Mesothelial cell of epicardium (in vitro differentiated cells): ENCODE results near the gene SNX14. TPM values are rescaled to one million over a fixed set of nuclear protein-coding genes. Genes with fewer than 3 reads are reported as not detected.

Experiments
- DNase-seq, 2 experiments: peaks; one replicate each; pipeline ENCODE4 v3.0.0; 2021; ENCODE audit warnings: low spot score in 2 of 2; ENCODE audit not compliant: unreplicated experiment in 2 of 2
- H3K27ac Mint-ChIP-seq: 2 replicates; pipeline ENCODE4 v1.8.0; 2021; ENCODE audit warnings: mixed read lengths
- H3K27me3 Mint-ChIP-seq: 2 replicates; pipeline ENCODE4 v1.8.0; 2021; ENCODE audit warnings: low read depth, mixed read lengths
- H3K36me3 Mint-ChIP-seq: 2 replicates; pipeline ENCODE4 v1.8.0; 2021; ENCODE audit warnings: mixed read lengths
- H3K4me1 Mint-ChIP-seq: 2 replicates; pipeline ENCODE4 v1.8.0; 2021; ENCODE audit warnings: mixed read lengths
- H3K4me3 Mint-ChIP-seq: 2 replicates; pipeline ENCODE4 v1.8.0; 2021; ENCODE audit warnings: mild to moderate bottlenecking, moderate library complexity, mixed read lengths
- H3K9me3 Mint-ChIP-seq: 2 replicates; pipeline ENCODE4 v1.8.0; 2021; ENCODE audit warnings: mixed read lengths
- CTCF ChIP-seq: fragments of 200-600 bp; sonication (generic); IDR thresholded peaks from one replicate; pipeline ENCODE4 v1.5.0; 2021; ENCODE audit warnings: antibody characterized with exemption; ENCODE audit not compliant: unreplicated experiment
- total RNA-seq: library from RNA; stranded (reverse); gene quantifications from 3 replicates; pipeline ENCODE4 v1.2.1, GENCODE V29; 2021

Gene SNX14
- total RNA-seq, 1 donor from 2014 or later, result 73.3 TPM

DNA sequence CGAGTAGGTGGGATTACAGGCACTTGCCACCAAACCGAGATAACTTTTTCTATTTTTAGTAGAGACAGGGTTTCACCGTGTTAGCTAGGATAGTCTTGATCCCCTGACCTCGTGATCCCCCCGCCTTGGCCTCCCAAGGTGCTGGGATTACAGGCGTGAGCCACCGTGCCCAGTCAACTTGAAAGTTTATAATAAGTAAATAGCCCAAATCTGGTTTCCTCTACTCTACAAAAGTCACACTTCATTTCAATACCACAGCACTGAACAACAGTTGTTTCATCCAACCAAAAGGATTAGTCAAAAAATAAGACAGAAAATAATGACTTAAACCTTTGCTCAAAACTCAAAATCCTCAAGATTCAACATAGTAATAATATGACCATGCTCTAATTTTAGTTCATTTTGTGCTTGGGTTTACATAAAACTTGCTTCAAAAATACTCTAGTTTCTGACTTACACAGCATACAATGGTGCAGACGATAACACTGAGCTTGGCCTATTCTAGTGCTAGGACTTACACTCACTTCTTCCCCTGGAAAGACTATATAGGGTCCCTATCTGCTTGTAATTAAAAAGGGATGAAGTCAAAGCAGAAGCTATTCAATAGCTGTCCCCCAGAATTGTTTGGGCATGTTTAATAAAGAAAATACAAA, 87.1 kb downstream of the SNX14 start:
- peaks cover 17% of the 10 kb centered on the region for H3K36me3 Mint-ChIP-seq
- no peaks in the 10 kb centered on the region for H3K4me1 Mint-ChIP-seq
- no peaks in the 10 kb centered on the region for H3K27me3 Mint-ChIP-seq
- TF ChIP-seq CTCF, result no peak
- no peak overlapping the region for H3K27ac Mint-ChIP-seq
- H3K4me3 Mint-ChIP-seq, result no peak overlapping the region
- no peak for DNase-seq
- H3K9me3 Mint-ChIP-seq, result no peaks in the 10 kb centered on the region

GRCh38 chr6:85498596-85499258, 94.9 kb downstream of the SNX14 start:
- TF ChIP-seq CTCF, result no peak

GRCh38 chr6:85496856-85497255, 96.8 kb downstream of the SNX14 start:
- Mint-ChIP-seq H3K27me3 (no peaks in the 10 kb centered on the region), H3K4me1 (peaks cover 19% of the 10 kb centered on the region), H3K27ac (no peak overlapping the region), H3K9me3 (peaks cover 24% of the 10 kb centered on the region), H3K4me3 (no peak overlapping the region), H3K36me3 (peaks cover 16% of the 10 kb centered on the region)
- TF ChIP-seq CTCF, result no peak
- no peak for DNase-seq

More at GRCh38 chr6:85498596-85499258, 94.9 kb downstream of the SNX14 start:
- Mint-ChIP-seq H3K36me3 (peaks cover 16% of the 10 kb centered on the region), H3K4me1 (peaks cover 19% of the 10 kb centered on the region), H3K27me3 (no peaks in the 10 kb centered on the region), H3K27ac (no peak overlapping the region), H3K4me3 (no peak overlapping the region), H3K9me3 (peaks cover 24% of the 10 kb centered on the region)
- no peak for DNase-seq

GRCh38 chr6:85496009-85496579, 97.6 kb downstream of the SNX14 start:
- no peaks in the 10 kb centered on the region for H3K27me3 Mint-ChIP-seq
- H3K9me3 Mint-ChIP-seq, result peaks cover 24% of the 10 kb centered on the region
- no peak overlapping the region for H3K4me3 Mint-ChIP-seq
- H3K27ac Mint-ChIP-seq, result no peak overlapping the region
- no peak for DNase-seq
- peaks cover 16% of the 10 kb centered on the region for H3K36me3 Mint-ChIP-seq
- TF ChIP-seq CTCF, result no peak
- peaks cover 21% of the 10 kb centered on the region for H3K4me1 Mint-ChIP-seq

DNA sequence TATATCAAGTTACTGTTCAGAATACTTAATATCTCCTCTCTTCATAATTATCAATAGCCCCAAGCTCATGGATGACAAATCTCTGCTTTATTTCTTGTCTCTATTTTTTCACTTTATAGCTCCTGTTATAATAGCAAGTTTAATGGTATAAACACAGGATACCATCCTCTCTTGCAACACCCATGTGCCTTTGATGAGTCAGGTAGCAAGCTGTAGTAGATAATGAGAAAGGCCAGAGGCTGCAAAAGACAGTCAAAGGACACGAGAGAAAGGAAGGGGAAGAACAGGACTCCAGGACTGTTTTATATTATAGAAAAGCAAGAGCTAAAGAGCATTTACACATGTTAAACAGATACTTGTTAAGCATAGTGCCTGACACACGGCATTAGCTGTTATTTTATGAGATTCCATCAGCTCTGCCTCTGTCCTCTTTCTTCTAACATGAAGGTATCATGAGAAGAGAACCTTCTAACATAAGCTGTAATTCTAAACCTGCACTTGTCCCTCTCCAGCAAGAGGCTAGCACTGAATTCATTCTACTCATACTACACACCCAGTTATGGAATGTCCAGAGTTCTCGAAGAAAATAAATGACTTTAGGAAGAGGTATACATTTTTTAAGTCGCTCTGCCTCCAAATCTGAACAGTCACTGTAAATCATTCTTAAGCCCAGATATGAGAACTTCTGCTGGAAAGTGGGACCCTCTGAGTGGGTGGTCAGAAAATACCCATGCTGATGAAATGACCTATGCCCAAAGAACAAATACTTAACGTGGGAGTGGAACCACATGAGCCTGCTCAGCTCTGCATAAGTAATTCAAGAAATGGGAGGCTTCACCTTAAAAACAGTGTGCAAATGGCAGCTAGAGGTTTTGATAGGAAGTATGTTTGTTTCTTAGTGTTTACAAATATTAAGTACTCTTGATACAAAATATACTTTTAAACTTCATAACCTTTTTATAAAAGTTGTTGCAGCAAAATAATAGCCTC, 98.8 kb downstream of the SNX14 start:
- peaks cover 24% of the 10 kb centered on the region for H3K4me1 Mint-ChIP-seq
- H3K27me3 Mint-ChIP-seq, result no peaks in the 10 kb centered on the region
- no peak overlapping the region for H3K4me3 Mint-ChIP-seq
- DNase-seq, result no peak
- no peak for TF ChIP-seq CTCF
- H3K9me3 Mint-ChIP-seq, result peaks cover 24% of the 10 kb centered on the region
- H3K36me3 Mint-ChIP-seq, result peaks cover 16% of the 10 kb centered on the region
- no peak overlapping the region for H3K27ac Mint-ChIP-seq
